ENCODE results near the gene COG5.

Gene COG5

DNA sequence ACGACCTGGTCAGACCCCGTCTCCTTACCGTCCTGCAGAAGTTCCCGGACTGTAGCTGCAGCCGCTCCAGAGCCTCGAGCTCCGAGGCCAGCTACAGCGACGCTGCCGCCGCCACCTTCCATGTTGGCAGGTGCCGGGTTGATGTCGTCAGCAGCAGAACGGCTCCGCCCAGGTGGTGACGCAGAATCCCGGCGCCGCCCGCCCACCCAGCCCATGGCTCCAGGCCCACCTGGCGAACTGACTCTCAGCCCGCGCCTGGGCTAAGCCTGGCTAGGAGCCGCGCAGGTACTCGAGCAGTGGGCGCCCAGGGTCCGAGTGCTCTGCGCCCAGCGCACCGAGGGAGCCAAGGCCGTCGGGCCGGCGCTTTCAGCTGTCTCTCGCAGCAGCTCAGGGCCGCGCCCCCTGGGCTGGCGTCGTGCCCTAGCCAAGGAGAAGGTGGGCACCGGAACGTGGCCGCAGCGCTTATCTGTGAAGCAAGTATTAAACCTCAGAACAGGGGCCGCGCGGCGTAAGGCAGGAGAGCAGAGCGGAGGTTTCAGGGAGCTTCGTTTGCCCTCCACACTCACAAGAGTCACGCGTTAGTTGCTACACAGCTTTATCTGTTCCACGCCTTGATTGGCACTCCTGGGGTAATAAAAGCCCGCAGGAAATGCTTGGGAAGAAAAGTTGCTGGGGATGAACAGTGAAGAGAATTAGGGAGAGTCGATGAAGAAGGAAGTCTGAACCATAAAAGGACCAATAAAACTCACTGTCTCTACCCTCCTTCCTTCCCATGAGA lies at the start of gene COG5, which contains the start of gene DUS4L:
Gene COG5 (minus strand): TSS at position 146 of the 778 bp plus-strand sequence. CDS start 24 bp downstream, at position 122.
Gene DUS4L (plus strand): TSS at position 197 of the 778 bp plus-strand sequence. CDS start 3,100 bp downstream, outside the sequence.
- DNase-seq, result peak; percentile 46

DNA sequence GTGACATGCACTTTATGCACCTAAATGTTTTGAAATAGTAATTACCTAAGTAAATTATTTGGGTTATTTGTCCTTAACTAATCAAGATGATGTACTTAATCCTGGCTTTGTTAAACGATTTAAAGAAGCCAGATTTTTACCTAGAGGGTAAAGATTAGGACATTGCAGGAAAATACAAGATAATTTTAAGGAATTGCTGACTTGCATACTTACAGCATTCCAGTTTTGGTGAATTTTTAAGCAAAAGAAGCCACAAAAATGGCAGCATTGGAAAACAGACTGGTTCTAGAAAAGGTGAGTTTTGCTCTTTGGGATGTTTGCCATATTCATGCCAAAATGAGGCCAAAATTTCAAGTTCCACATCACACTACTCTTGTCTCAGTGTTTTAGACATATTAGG lies 49.7 kb upstream of the COG5 start:
- DNase-seq, result no peak

DNA sequence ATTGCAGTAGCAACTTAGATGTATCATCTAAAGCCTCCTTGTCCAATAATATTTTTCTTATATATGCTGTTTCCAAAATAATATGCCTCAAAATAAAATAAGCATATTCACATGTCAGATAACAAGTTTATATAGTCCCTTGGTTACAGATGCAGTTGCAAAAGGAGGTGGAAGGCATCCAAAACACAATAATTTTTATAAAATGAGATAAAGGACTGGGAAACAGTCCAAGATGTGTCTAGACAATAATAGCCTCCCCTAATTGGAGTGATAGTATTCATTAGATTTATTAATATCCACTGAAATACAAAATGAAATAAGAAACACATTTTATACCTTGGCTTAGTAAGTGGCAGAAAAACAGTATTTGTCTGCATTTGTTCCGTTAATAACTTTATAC lies 46.6 kb upstream of the COG5 start:
- DNase-seq, result no peak

- no peak for DNase-seq
Measured at GRCh38 chr7:107609811-107610261, 46.1 kb upstream of the COG5 start.

DNA sequence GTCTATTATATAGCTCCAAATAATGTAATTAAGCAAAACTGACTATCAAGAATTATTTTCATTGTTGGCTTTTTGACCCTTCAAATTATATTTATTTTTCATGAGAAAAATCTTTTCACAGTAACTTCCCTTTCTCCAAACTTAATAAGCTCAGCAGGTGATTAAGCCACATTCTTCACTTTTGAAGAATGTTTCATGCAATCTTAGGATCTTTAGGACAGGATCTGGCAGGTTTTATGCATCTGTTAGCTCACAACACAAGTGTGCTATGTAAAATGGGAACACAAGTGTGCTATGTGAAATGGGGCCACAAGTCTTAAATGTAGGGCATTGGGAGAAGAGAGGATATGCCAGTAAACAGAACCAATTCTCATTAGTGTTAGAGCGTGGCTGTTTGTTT lies 42.6 kb upstream of the COG5 start:
- no peak for DNase-seq

- DNase-seq, result no peak
Measured at GRCh38 chr7:107605218-107605815, 41.6 kb upstream of the COG5 start.

DNA sequence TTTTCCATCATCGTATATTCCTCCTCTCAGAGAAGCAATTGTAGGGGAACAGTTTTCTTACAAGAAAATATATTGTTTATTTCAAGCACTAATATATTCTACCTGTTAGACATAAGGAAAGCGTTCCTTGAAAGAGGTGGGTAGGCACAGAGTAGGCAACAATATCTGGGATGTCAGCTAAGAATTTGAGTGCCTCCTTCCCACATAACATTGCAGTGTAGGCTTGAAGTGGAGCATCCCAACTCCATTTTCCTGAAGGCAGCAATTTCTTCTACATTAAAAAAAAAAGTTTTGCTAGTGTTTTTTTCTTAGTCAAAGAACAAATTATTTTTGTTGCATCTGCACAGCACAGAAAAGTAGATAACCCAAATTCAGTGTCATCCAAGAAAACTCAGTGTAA lies 37.1 kb upstream of the COG5 start:
- DNase-seq, result no peak

GRCh38 chr7:107599262-107599661 lies 35.5 kb upstream of the COG5 start:
- DNase-seq, result no peak

DNA sequence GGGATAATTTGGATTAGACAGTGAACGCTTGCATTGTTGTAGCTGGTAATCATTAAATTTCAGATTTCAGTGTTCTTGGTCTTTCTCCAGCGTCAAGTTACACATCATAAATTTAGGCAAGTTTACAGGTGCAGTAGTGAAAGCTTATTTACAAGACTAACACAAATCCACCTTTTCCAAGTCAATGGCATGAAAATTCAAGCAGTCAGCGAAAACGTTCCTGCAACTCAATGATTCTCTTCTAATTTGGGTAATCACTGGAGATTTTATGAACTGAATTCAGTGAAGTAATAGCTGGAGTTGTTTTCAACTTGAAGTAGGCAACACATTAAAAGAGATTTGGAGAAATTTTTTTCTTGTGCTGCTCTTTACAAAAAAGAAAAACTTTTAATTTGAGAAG lies 34.2 kb upstream of the COG5 start:
- DNase-seq, result no peak

DNA sequence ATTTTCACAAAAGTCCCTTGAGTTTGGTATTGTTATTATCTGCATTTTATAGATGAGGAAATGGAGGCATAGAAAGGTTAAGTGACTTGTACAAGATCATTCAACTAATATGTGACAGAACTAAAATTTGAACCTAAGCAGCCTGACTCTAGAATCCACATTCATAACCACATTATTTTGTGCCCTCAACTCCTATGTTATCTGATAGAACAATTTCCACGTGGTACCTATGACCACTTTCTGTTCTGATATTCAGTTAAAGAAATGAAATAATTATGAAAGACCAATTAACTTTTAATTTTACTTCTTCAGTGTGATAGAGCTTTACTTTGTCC lies 33.8 kb upstream of the COG5 start:
- DNase-seq, result no peak

DNA sequence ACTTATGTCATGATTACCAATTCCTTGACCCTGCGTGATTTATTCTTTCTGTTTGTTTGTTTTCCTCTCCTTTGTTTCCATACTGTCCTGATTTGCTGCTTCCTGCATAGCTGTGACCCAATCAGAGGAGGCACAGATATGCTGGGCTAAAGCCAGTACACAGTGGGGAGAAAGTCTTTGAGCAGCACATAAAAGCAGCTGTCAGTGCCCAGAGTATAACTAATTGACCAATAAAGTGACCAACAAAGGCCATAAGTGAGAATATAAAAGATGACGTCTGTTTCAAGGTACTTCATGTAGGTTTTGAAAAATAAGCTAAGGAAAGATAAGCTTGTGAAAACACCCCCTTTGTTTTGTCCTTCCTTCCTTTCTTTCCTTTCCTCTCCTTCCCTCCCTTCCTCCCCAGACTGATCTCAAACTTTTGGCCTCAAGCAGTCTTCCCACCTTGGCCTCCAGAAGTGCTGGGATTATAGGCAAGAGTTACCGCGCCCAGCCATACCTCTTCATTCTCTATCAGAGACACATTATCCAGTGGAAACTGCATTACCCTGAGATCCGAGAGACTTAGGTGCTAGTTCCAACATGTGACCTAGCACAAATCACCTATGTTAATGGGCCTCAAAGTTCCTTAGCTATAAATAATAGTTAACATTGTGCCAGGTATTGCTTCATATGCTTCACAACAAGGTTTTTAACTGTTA lies 33.3 kb upstream of the COG5 start:
- no peak for DNase-seq

DNA sequence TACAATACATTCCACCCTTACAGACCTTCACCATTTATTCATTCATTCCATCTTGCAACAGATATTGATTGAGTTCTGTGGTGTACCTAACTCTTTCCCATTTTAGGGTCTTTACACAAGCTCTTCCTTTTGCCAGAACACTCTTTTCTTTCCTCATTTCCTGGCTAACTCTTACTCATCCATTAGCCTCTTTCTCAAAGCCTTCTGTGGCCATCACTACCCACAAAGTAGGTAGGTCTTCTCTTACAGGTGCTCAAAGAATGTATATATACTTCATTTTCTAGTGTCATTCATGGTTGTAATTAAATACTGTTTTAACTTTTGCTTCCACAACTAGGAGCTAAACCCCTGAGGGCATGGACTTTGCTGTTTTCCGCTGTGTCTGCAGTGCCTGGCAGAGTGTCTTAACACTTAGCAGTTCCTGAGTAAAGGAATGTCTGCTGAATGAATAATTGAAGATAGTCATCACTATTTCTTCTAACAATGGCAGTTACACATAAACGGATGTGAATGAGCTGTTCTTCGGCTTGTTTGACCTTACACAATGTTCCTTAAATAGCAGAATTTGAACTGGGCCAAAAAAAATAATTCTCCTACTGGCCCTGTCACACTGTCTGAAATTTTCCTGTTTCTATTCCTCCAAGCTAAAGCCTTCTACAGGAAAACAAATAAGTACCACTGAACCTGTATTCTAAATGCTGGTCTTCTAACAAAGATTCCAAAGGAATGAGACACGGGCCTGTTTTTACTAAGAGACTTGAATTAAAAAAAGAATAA lies 31.4 kb upstream of the COG5 start:
- DNase-seq, result no peak

DNA sequence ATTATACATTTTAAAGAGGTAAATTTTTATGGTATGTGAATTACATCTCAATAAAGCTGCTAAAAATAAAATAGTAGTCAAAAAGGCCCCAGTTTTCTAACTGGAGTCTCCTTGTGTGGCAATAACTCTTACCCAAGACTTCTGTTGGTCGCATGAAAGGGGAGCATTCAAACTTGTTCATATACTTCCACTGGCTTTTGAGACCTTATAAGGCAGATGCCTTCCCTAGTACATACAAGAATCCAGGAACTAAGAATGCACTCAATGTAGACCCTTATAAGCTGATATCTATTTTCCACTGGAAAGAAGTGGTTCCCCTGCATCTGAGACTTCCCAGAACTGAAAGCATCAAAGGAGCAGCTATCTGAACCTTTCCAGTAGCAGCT lies 29.3 kb upstream of the COG5 start:
- DNase-seq, result no peak

GRCh38 chr7:107592361-107593024 lies 28.8 kb upstream of the COG5 start:
- DNase-seq, result no peak

DNA sequence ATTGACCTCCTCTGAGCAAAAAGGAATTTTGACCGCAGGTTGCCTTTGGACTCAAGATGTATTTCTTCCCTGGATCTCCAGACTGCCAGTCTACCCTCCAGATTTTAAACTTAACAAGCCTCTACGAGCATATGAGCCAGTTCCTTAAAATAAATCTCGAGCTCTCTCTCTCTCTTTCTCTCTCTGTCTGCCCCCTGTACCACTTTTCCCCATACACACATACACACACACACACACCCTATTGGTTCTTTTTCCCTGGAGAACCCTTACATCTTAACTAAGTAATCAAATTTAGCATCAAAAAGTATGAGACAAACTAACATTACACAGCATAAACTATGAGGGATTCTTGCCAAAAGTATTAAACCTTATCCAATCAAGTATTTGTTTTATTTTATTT lies 27.7 kb upstream of the COG5 start:
- no peak for DNase-seq

- DNase-seq, result no peak
Measured at GRCh38 chr7:107588529-107589130, 24.9 kb upstream of the COG5 start.

DNA sequence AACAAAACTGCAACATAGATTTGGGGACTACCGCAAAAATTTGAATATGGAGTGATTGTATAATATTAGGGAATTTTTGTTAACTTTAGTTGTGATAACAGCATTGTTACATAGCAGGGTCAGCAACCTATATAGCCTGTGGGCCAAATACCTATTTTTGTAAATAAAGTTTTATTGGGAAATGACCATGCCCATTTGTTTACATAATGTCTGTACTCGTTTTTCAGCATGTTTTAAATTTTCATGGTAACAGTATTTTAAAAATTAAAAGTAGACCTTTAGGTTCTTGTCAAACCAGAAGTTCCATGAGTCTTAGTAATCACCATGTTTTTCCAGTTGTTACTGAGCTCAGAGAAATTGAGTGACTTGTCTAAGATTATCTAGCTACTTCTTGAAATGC lies 21.0 kb upstream of the COG5 start:
- no peak for DNase-seq

DNA sequence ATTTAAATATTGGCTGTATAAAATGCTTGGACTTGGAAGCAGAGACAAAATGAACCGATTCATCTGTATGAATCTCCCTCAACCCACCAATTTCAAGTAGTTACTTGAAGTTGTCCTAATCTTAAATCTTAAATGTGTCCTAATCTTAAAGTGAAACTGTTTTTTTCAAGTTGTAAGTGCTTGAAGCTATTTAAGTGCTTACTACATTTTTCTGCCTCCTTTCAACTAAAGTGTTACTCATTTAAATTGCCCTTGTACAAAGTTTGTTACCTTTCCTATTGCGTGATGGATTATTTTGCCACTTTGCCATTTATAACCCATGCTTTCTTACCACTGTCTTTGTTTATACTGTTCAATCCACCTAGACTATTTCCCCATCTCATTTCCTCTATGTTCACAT lies 19.2 kb upstream of the COG5 start:
- DNase-seq, result no peak

DNA sequence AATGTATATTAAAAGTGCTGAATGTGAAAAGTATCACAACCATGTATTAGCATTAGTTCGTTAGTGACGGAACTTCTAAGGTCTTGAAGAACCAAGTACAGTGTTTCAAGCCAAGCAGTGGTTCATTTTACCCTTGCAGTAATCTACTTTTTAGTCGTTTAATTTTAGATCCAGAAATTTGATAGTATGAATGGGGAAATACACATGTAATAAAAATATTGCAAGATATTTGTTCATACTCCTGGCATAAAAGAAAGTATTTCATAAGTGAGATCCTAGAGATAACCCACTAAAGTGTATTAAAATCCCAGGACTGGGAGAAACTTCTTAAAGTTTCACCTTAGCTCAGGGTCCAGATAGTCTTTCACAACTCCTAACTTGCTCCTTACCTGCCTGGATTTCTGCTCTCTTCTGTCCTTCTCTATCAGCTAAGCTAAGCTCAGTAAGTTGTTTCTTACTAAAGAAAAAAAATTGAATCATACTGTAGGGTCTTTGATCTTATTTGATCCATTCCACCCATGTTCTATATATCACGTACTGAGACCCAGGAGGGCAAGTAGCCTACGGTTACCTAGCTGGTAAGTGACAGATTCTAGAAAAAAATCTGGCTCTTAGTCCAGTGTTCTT lies 17.8 kb upstream of the COG5 start:
- DNase-seq, result no peak

- no peak for DNase-seq
Measured at GRCh38 chr7:107580716-107581383, 17.1 kb upstream of the COG5 start.

All from T1000 (cell line).